Astrocyte of the cerebellum (primary cell): ENCODE measurements around the gene IYD.

ENCODE experiments used
- DNase-seq: peaks from one replicate; pipeline ENCODE4 v3.0.0-alpha.2; 2011; ENCODE audit warnings: low read depth
- H3K4me3 ChIP-seq: 2 replicates; pipeline ENCODE4 v1.5.1; 2011; ENCODE audit warnings: mild to moderate bottlenecking, low read depth, low read length, moderate library complexity
- CTCF ChIP-seq: IDR thresholded peaks from 2 replicates; pipeline ENCODE4 v1.5.1; 2012; ENCODE audit warnings: low read length, low read depth, moderate library complexity, mild to moderate bottlenecking; ENCODE audit errors: missing control alignments
- in situ Hi-C: cut with HindIII; loops from 2 replicates; pipeline ENCODE4 v1.10.0; 2017; ENCODE audit warnings: low sequenced_read_pairs

The IYD gene

GRCh38 chr6:150410906-150411305, 42.1 kb downstream of the IYD start:
- in situ Hi-C loops: no loop called here
- DNase-seq: no peak
- no peak for TF ChIP-seq CTCF
- H3K4me3 ChIP-seq: no peak overlapping the region

- in situ Hi-C loops: no loop called here
- H3K4me3 ChIP-seq: no peak overlapping the region
- DNase-seq: no peak
- TF ChIP-seq CTCF: no peak
These were observed 43.4 kb downstream of the IYD start for GRCh38 chr6:150412221-150412620.

- DNase-seq: no peak
- in situ Hi-C loops: no loop called here
- no peak for TF ChIP-seq CTCF
- no peak overlapping the region for H3K4me3 ChIP-seq
These were observed 44.4 kb downstream of the IYD start for GRCh38 chr6:150413198-150413597.

GRCh38 chr6:150413781-150414281, 45.0 kb downstream of the IYD start:
- DNase-seq: no peak
- TF ChIP-seq CTCF: no peak
- in situ Hi-C loops: no loop called here
- H3K4me3 ChIP-seq: no peak overlapping the region

- DNase-seq: no peak
- TF ChIP-seq CTCF: no peak
- in situ Hi-C loops: loop anchor here (5.0 kb wide), 1 partner anchor 396 kb away; no protein-coding TSS in a partner anchor
- H3K4me3 ChIP-seq: no peak overlapping the region
These were observed 47.3 kb downstream of the IYD start for GRCh38 chr6:150416128-150416527.

- in situ Hi-C loops: loop anchor here (5.0 kb wide), 1 partner anchor 395 kb away; no protein-coding TSS in a partner anchor
- TF ChIP-seq CTCF: no peak
- no peak overlapping the region for H3K4me3 ChIP-seq
- DNase-seq: no peak
These were observed 48.4 kb downstream of the IYD start for GRCh38 chr6:150417250-150417649.
